Heart left ventricle (tissue), 13 donors: ENCODE results near the gene RAI1.

Experiments used
- CTCF ChIP-seq, 12 donors: fragments of 200-600 bp; sonication (generic) in 4 of 12; IDR thresholded peaks; one replicate each; pipeline versions ENCODE4 v1.5.0 to v1.8.0; 2018 to 2022; ENCODE audit warnings: antibody characterized with exemption in 12 of 12, mild to moderate bottlenecking in 5 of 12
- POLR2A ChIP-seq, 2 donors: fragments of 450-650 bp; IDR thresholded peaks; one replicate each; pipeline ENCODE4 v1.6.1; 2017; ENCODE audit warnings: antibody characterized with exemption in 2 of 2, mild to moderate bottlenecking in 2 of 2, moderate library complexity in 2 of 2
- donor health status: ischemic (EF 13 %, LVEDD 7.1; RV severe dilation, severe dysfunction).
- donor health status: DM: no; HTN: yes; CAD: no.
- donor health status: DM: no; HTN: no; CAD: no.
- donor health status: ischemic (EF 25% LVEDD 6.9; RV normal size, moderate dysfunction).
- donor health status: ischemic (EF 25% LVEDD 5.7; RV mildly dilated, moderate dysfunction).
- donor health status: ischemic (EF 35%, LVEDD 5.7; RV mildly dilated, moderate dysfunction).
- donor health status: nonischemic (EF 11% LVEDD 7.7; RV severe dilation, severe dysfunction).
- donor health status: DM: yes; HTN: yes; CAD: no.
- donor health status: PGD.
- donor health status: ischemic (EF 29% LVEDD 5.4; RV normal size, mild dysfunction).
- donor health status: nonischemic (EF 23%, LVEDD 6.1; RV moderate dilation, normal function).

- TF ChIP-seq CTCF (IDR thresholded peaks at IDR 0.05) (no peak), POLR2A (IDR thresholded peaks at IDR 0.05) (no peak)
Measured at GRCh38 chr17:17779015-17779611, 97.9 kb downstream of the RAI1 start.
